Ishikawa (cell line): ENCODE measurements around the gene VRK3.

Source experiments
- FOXM1 ChIP-seq: IDR thresholded peaks from 2 replicates; pipeline ENCODE4 v1.6.1; 2012; ENCODE audit warnings: low read depth, borderline replicate concordance
- REST ChIP-seq: IDR thresholded peaks from 2 replicates; pipeline ENCODE4 v1.6.1; 2012; ENCODE audit warnings: low read depth, mild to moderate bottlenecking

- no peak for TF ChIP-seq FOXM1
- no peak for TF ChIP-seq REST
These were observed 15.8 kb upstream of the VRK3 start for GRCh38 chr19:50040967-50041366.
